GM12892 (cell line): Measurements from ENCODE around the gene STRBP.

Experiments
- POLR2A ChIP-seq: IDR thresholded peaks from 2 replicates; pipeline ENCODE4 v1.6.1; 2011; ENCODE audit warnings: low read depth, low read length, control low read depth
- POLR2AphosphoS5 ChIP-seq: IDR thresholded peaks from 2 replicates; pipeline ENCODE4 v1.6.1; 2011; ENCODE audit warnings: low read depth, low read length, control low read depth

GRCh38 chr9:123265833-123266232 is 2.6 kb downstream of the STRBP start:
- TF ChIP-seq POLR2A (no peak), POLR2AphosphoS5 (no peak)
